Measurements from ENCODE around the gene CMBL.

GRCh38 chr5:10293907-10294662 is 13.6 kb downstream of the CMBL start:
- TF ChIP-seq CTCF (IDR thresholded peaks at IDR 0.05) (no peak), POLR2A (IDR thresholded peaks at IDR 0.05) (no peak)
